GM18505 (cell line): ENCODE data around the gene BLTP3A.
"Not testable (repeated sequence)": the region's sequence is repeated elsewhere in the genome, so short reads cannot be mapped to it uniquely, and the experiment has no call there.

Source experiments
- ATAC-seq: cut with Tn5 transposase; IDR thresholded peaks from one replicate; pipeline ENCODE4 v1.9.1; 2021; ENCODE audit not compliant: unreplicated experiment
- POLR2A ChIP-seq: IDR thresholded peaks from 4 replicates; pipeline ENCODE4 v1.6.1; 2011; ENCODE audit warnings: borderline replicate concordance; ENCODE audit not compliant: insufficient read depth, insufficient read length; ENCODE audit errors: extremely low read depth

Gene BLTP3A

GRCh38 chr6:34804543-34804942, 12.7 kb downstream of the BLTP3A start:
- ATAC-seq = no peak

GRCh38 chr6:34805074-34805473, 13.2 kb downstream of the BLTP3A start:
- not testable (repeated sequence) for ATAC-seq

More at GRCh38 chr6:34804543-34804942, 12.7 kb downstream of the BLTP3A start:
- TF ChIP-seq POLR2A = no peak

DNA sequence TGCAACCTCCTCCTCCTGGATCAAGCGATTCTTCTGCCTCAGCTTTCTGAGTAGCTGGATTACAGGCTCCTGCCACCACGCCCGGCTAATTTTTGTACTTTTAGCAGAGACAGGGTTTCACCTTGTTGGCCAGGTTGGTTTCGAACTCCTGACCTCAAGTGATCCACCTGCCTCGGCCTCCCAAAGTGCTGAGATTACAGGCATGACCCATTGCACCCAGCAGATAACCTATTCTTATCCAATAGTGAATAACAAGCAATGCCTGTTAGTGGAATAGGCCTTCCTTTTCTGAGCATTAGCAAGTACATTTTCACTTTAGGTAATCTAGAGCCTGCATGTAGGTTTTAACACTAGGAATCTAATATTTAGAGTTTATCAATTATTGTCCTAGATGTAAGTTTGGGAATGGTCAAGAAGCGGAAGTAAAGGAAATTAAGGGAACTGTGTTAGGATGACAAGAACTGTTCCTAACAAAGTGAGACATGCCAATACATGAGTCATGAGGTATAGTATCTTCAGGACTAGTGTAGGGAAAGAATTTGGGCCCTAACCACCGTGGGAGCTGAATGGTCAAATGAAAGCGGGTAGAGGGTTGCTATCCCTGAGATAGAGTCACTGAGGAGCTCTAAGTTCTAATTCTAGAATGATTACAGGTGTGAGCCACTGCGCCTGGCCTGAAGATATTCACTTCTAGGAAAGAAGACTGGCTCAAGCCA, 15.0 kb downstream of the BLTP3A start:
- TF ChIP-seq POLR2A = no peak
- no peak for ATAC-seq

DNA sequence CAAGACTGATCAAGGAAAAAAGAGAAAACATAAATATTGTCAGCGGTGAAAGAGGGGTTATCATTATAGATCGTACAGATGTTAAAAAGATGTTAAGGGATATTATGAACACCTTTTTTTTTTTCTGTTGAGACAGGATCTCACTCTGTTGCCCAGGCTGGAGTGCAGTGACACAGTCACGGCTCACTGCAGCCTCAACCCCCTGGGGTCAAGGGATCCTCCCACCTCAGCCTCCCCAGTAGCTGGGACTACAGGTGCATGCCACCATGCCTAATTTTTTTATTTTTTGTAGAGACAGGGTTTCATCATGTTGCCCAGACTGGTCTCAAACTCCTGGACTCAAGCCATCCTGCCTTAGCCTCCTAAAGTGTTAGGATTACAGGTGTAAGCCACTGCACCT, 16.6 kb downstream of the BLTP3A start:
- not testable (repeated sequence) for ATAC-seq

GRCh38 chr6:34809419-34809818, 17.5 kb downstream of the BLTP3A start:
- ATAC-seq = not testable (repeated sequence)

GRCh38 chr6:34810017-34810882, 18.4 kb downstream of the BLTP3A start:
- TF ChIP-seq POLR2A = no peak
- no peak for ATAC-seq

GRCh38 chr6:34810936-34811632, 19.2 kb downstream of the BLTP3A start:
- ATAC-seq = peak; percentile 81
- TF ChIP-seq POLR2A = no peak

GRCh38 chr6:34813028-34813713, 21.3 kb downstream of the BLTP3A start:
- no peak for ATAC-seq
- no peak for TF ChIP-seq POLR2A

- no peak for ATAC-seq
These were observed 24.9 kb downstream of the BLTP3A start for GRCh38 chr6:34816635-34817301.

GRCh38 chr6:34817446-34817845, 25.6 kb downstream of the BLTP3A start:
- TF ChIP-seq POLR2A = no peak
- ATAC-seq = no peak

More at GRCh38 chr6:34816635-34817301, 24.9 kb downstream of the BLTP3A start:
- no peak for TF ChIP-seq POLR2A

DNA sequence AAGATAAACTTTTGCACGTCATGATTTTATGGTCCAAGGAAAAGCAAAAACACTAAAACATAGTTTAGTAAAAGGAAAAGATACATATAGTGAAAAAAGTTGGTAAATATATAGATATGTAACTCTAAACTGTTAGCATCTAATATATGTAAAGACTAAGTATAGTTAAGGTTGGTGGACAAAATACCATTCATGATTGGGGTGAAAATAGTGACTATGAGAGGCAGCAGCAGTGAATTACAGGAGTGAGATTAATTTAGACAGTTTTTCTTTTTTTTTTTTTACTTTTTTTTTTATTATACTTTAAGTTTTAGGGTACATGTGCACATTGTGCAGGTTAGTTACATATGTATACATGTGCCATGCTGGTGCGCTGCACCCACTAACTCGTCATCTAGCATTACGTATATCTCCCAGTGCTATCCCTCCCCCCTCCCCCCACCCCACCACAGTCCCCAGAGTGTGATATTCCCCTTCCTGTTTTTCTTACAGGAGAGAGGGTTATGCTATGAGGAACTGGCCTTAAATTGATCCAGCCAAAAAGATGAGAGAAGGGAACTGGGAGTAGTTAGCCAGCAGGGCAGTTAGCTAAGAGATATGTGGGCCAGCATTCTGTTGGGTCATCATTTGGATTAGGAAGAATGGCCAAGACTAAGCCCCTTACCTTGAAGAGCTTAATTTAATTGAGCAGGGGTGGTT, 27.1 kb downstream of the BLTP3A start:
- not testable (repeated sequence) for ATAC-seq
